Myocyte (in vitro differentiated cells): Measurements from ENCODE around the gene DYRK3. TPM values are rescaled to one million over a fixed set of nuclear protein-coding genes. Genes with fewer than 3 reads are reported as not detected.
A peak's percentile ranks its signal among the peaks of the same experiment; 100 is the strongest.
"Not testable (repeated sequence)": the region's sequence is repeated elsewhere in the genome, so short reads cannot be mapped to it uniquely, and the experiment has no call there.

Experiments used
- DNase-seq: peaks from one replicate; pipeline ENCODE4 v3.0.0-alpha.2; 2012; ENCODE audit warnings: low read depth
- polyA plus RNA-seq: library from polyadenylated mRNA; unstranded; fragments of >200 nt; gene quantifications from one replicate; pipeline ENCODE4 v1.2.1, GENCODE V29; 2012; ENCODE audit warnings: missing spikeins
- total RNA-seq: library from RNA; depleted of rRNA; stranded (reverse); fragments of >200 nt; gene quantifications from 2 replicates; pipeline ENCODE4 v1.2.3, GENCODE V29; 2014

Gene DYRK3
- total RNA-seq: 11.5 and 14.9 TPM in 2 replicates
- polyA plus RNA-seq: 7.0 TPM

GRCh38 chr1:206635080-206635977, at the start of gene DYRK3:
DYRK3 (plus strand) TSS chr1:206635536; CDS start chr1:206635704, 168 bp downstream.
- peak; percentile 94 for DNase-seq

- DNase-seq: no peak
Observed at GRCh38 chr1:206586501-206587445, 48.6 kb upstream of the DYRK3 start.

- no peak for DNase-seq
Observed at GRCh38 chr1:206587904-206588303, 47.4 kb upstream of the DYRK3 start.

GRCh38 chr1:206588492-206588891, 46.8 kb upstream of the DYRK3 start:
- no peak for DNase-seq

GRCh38 chr1:206589206-206589605, 46.1 kb upstream of the DYRK3 start:
- peak; percentile 91 for DNase-seq

- peak; percentile 29 for DNase-seq
Observed at GRCh38 chr1:206590025-206590758, 45.1 kb upstream of the DYRK3 start.

GRCh38 chr1:206591226-206591625, 44.1 kb upstream of the DYRK3 start:
- peak; percentile 83 for DNase-seq

- DNase-seq: no peak
Observed at GRCh38 chr1:206591696-206592095, 43.6 kb upstream of the DYRK3 start.

- DNase-seq: no peak
Observed at GRCh38 chr1:206593351-206593925, 41.9 kb upstream of the DYRK3 start.

GRCh38 chr1:206595581-206596318, 39.6 kb upstream of the DYRK3 start:
- DNase-seq: no peak

- DNase-seq: no peak
Observed at GRCh38 chr1:206596319-206596666, 39.0 kb upstream of the DYRK3 start.

- DNase-seq: peak; percentile 59
Observed at GRCh38 chr1:206600527-206600926, 34.8 kb upstream of the DYRK3 start.

GRCh38 chr1:206604861-206605260, 30.5 kb upstream of the DYRK3 start:
- DNase-seq: no peak

- DNase-seq: peak; percentile 32
Observed at GRCh38 chr1:206606867-206607266, 28.5 kb upstream of the DYRK3 start.

GRCh38 chr1:206608108-206608698, 27.1 kb upstream of the DYRK3 start:
- DNase-seq: peak; percentile 38

GRCh38 chr1:206609229-206609991, 25.9 kb upstream of the DYRK3 start:
- DNase-seq: no peak

- peak; percentile 94 for DNase-seq
Observed at GRCh38 chr1:206612129-206612876, 23.0 kb upstream of the DYRK3 start, which contains the start of gene EIF2D. EIF2D (minus strand) TSS chr1:206612465; CDS start chr1:206612342, 123 bp downstream.

GRCh38 chr1:206626396-206626795, 8.9 kb upstream of the DYRK3 start:
- DNase-seq: not testable (repeated sequence)
